ENCODE data around the gene CLDN9.

CLDN9 gene

DNA sequence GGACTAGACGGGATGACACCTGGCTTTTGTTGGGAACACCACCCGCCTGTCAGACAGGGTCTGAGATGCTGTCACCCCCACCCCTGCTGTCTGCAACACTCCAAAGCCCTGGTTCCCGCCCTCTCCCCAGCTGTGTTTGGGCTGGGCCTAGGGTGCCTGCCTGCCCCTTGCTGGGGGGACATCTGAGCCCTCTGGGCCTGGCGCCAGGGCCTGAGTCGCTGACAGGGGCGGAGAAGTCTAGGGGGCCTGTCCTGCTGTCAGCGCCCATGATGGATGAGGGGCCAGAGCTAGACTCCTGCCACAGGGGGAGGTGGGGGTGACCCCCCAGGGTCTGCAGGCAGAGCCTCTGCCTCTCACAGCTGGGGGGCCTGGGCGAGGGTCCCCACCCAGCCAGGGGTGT is 24.9 kb upstream of the CLDN9 start:
- TF ChIP-seq CTCF (IDR thresholded peaks at IDR 0.05; ENCODE audit: low read depth, low read length), result no peak

DNA sequence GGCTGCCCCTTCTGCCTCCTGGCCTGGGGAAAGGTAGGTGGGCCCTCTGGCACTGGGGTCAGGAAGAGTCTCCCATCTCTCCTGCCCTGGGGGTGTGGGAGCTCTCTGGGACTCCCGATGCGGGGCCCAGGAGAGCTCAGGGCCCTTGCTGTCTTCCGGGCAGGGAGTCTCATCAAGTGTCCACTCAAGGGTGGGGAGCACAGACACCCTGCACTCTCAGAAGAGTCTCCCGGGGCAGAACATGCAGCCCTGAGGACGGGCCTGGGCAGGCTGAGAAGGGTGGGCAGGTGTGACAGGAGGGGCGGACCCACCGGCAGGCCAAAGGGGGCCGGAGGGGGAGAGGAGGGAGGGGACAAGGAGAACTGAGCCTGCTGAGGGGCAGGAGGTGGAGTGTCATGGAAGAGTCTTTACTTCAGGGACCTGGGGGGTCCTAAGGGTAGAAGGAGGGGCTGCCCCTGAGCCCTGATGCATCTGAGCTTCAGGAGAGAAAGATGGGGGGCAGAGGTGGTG is 24.1 kb upstream of the CLDN9 start:
- no peak for TF ChIP-seq CTCF (IDR thresholded peaks at IDR 0.05; ENCODE audit: low read depth, low read length)
- DNase-seq (ENCODE audit: extremely low read depth, low read depth), result no peak

More for the DNA sequence above, 24.9 kb upstream of the CLDN9 start:
- no peak for DNase-seq (ENCODE audit: extremely low read depth, low read depth)

DNA sequence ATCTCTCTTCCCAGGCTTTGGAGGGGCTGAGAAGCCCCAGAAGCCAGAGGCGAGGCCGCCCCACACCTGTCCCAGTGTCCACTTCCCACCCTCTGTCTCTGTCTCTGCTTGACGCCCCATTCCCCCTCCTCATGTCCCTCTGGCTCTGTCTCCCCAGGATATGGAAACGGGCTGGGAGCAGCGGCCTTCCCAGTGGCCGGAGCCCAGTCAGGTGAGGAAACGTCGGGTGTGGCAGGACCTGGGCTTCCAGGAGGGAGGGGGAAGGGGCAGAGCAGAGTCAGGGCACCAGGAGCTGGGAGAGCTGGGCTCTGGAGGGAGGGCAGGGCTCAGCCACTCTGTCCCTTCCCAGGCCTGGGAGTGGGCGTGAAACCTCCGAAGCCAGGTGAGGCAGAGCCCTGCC is 21.8 kb upstream of the CLDN9 start:
- no peak for TF ChIP-seq CTCF (IDR thresholded peaks at IDR 0.05; ENCODE audit: low read depth, low read length)
- DNase-seq (ENCODE audit: extremely low read depth, low read depth), result no peak

DNA sequence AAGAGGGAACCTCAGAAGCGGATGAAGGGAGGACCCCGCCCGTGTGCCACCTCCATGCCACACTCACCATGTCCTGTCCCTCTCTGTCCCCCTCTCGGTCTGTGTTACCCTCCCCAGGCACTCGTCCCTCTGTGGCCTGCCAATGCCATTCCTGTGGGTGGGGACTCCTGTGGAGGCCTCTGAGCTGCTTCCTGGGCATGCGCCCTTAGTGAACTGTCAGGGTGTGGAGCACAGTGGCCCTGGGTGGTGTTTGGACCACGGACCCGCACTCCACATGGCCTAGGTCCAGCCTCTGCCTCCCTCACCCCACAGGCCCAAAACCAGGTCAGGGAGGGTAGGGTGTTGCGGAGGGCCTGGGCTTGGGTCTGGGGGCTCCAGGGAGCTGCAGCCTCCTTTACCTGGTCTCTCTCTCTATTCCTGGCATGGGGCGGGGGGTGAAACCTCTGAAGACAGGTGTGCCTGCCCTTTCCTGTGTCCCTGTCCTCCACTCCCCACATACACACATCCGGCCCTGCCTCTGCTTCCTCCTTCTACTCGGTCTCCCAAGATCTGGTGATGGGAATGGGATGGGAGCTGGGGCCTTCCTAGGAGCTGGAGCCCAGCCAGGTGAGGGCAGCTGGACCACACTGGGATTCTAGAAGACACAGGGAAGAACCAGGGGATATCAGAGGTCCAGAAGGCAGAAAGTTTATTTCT is 21.0 kb upstream of the CLDN9 start:
- TF ChIP-seq CTCF (IDR thresholded peaks at IDR 0.05; ENCODE audit: low read depth, low read length), result no peak
- no peak for DNase-seq (ENCODE audit: extremely low read depth, low read depth)

DNA sequence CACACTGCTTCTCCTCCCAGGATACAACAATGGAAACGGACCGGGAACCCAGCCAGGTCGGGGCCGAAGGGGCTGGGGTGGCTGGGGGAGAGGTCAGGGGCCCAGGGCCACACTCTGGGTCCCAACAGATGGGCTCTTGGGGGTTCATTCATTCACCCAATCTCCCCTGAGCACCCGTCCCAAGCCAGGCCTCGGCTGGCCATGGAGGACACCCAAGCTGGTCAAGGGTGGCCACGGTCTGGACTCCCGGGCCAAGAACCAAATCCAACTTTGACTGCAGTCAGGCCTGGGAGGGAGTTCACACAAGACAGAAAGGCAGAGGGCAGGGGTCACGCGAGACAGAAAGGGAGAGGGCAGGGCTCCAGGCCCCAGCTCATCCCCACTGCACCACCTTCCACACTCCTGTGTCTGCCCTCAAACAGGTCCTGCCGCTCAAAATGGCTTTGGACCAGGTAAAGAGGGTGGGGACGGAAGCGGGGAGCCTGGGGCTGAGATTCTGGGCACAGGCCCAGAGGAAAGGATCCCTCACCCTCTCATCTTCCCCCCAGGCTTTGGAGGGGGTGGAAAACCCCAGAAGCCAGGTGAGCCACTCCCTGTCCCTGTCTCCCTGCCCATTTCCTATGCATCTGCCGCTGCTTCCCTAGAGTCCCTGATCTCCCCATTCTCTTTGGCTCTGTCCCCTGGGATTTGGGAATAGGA is 20.2 kb upstream of the CLDN9 start:
- DNase-seq (ENCODE audit: extremely low read depth, low read depth), result no peak
- no peak for TF ChIP-seq CTCF (IDR thresholded peaks at IDR 0.05; ENCODE audit: low read depth, low read length)

GRCh38 chr16:2996298-2996697 is 16.4 kb upstream of the CLDN9 start:
- no peak for TF ChIP-seq CTCF (IDR thresholded peaks at IDR 0.05; ENCODE audit: low read depth, low read length)
- DNase-seq (ENCODE audit: extremely low read depth, low read depth), result no peak

- no peak for TF ChIP-seq CTCF (IDR thresholded peaks at IDR 0.05; ENCODE audit: low read depth, low read length)
- DNase-seq (ENCODE audit: extremely low read depth, low read depth), result no peak
Measured at GRCh38 chr16:2999929-3000328, 12.8 kb upstream of the CLDN9 start.

Data from AG09319 (cell line).